ENCODE measurements around the gene PLCG2.
"Not testable (repeated sequence)": the region's sequence is repeated elsewhere in the genome, so short reads cannot be mapped to it uniquely, and the experiment has no call there.

The PLCG2 gene

DNA sequence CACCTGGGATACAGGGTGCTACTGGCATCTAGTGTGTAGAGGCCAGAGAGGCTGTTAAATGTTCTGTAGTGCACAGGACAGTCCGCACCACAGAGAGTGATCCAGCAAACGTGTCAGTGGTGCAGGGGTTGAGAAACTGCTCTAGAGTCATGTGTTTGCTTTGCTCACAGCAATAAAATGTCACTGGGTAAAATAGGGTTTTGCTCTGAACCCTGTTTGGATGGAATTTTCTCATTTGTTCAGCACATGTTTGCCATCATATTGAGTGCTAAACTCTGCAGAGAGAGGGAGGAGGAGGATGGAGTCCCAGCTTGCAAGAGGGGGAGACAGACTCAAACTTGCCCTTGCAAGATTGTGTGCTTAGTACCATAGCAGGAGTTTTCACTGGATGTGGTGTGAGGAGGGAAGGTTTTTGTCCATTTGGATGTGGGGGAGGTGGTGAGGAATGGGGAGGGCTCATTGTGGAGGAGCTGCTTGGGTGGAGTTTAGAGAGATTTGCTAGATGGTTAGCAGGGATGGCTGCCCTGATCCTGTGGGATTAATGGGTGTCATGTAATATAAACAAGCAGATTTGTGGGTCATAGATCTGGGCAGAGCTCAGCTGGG is 11.8 kb downstream of the PLCG2 start:
- peak in 1 of 4 experiments; percentile 27 for DNase-seq

GRCh38 chr16:81792828-81793227 is 13.7 kb downstream of the PLCG2 start:
- no peak for DNase-seq

GRCh38 chr16:81795193-81795592 is 16.1 kb downstream of the PLCG2 start:
- no peak for DNase-seq

GRCh38 chr16:81796035-81796434 is 16.9 kb downstream of the PLCG2 start:
- peak in 3 of 4 experiments; percentile 49 to 53 (median 50) for DNase-seq

DNA sequence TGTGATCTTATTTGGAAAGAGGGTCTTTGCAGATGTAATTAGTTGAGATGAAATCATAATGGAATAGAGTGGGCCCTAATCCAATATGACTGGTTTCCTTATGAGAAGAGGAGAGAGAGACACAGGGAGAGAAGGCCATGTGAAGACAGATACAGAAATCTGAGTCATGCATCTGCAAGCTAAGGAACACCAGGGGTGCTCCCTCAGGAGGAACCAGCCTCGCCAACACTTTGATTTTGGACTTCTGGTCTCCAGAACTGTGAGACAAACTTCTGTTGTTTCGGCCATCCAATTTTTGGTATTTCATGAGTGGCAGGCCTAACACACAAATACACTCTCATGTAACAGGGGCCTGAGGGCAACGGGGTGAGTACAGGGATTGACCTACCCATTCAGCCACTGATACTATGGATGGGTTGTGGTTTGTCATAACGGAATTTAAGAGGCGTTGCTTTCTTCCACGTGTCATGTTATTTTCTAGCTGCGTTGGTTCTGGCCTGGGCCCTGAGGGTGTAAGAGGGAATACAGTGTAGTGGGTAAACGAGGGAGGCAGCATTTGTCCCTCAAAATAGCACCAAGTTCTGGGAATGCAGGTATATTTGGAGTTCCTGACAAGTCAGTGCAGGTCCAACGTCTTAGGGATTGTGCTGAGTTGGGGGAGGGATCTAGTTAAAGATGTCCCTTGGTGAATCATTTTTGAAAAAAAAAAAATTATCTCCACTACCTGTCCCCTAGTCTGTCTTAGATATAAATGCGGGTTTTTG is 17.7 kb downstream of the PLCG2 start:
- DNase-seq, result peak in 3 of 4 experiments; percentile 22 to 38 (median 36)

- peak; percentile 71 to 85 (median 78) for DNase-seq
Measured at GRCh38 chr16:81797443-81797842, 18.4 kb downstream of the PLCG2 start.

- peak in 3 of 4 experiments; percentile 52 to 66 (median 62) for DNase-seq
Measured at GRCh38 chr16:81798311-81799137, 19.4 kb downstream of the PLCG2 start.

- DNase-seq, result no peak
Measured at GRCh38 chr16:81799138-81799504, 20.0 kb downstream of the PLCG2 start.

DNA sequence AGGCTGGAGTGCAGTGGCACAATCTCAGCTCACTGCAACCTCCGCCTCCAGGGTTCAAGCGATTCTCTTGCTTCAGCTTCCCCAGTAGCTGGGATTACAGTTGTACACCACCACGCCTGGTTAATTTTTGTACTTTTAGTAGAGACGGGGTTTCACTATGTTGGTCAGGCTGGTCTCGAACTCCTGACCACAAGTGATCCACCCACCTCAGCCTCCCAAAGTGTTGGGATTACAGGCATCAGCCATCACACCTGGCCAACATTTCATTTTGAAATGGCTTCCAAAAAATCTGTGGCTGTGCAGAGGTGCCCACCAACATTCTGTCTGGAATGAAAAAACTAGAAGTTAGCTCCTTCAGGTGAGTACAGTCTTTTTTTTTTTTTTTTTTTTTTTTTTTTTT is 22.6 kb downstream of the PLCG2 start:
- DNase-seq, result not testable (repeated sequence)

DNA sequence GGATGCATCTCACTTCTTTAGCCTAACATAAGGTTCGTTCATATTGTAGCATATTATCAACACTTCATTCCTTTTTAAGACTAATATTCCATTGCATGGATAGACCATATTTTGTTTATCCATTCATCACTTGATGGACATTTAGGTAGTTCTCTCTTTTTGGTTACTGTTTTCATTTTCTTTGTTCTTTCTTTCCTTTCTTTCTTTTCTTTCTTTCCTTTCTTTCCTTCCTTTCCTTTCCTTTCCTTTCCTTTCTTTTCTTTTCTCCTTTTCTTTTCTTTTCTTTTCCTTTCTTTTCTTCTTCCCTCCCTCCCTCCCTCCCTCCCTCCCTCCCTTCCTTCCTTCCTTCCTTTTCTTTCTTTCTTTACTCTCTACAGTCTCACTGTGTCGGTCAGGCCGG is 24.2 kb downstream of the PLCG2 start:
- no peak for DNase-seq

- peak; percentile 51 to 72 (median 58) for DNase-seq
Measured at GRCh38 chr16:81804134-81804610, 25.1 kb downstream of the PLCG2 start.

DNA sequence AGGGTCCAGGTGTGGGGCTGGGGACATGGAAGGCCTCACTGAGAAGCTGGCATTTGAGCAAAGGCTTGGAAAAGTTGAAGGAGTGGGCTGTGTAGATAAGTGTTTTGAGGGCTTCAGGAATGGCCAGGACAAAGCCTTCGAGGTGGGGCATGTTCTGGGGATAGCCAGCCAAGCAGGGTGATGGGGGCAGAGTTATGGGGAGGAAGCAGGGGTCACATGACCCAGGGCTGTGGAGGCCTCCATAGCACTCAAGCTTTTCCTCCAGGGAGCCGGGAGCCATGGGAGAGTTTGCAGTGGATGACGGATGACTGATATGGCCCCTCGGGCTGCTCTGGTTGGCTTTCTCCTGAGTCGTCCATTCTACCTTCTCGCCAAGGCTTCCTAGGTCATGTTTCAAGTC is 27.6 kb downstream of the PLCG2 start:
- no peak for DNase-seq

- DNase-seq, result no peak
Measured at GRCh38 chr16:81807767-81808358, 28.8 kb downstream of the PLCG2 start.

DNA sequence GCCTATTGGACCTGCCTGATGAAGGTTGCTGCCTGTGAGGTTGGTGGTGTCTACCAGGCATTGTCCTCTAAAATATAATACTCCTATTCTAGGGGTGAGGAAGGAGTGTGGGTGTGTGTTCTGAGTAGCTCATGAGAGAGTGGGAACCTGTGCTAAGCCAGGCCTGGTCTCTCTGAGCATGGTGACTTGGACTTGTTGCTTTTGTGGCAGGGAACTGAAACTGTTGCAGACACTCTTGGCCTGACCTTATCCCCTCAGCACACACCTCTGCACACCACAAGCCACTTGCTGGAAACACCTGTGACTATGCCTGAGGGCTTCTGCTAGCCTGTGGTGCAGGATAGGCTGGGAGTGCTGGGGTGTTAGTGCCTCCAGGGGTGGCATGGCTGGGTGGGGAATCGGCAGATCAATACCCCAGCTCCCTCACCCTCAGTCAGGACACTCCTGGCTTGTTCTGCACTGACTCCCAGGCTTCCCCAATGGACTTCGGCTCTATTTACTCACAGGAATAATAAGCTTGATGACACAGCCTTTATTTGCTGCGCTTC is 29.9 kb downstream of the PLCG2 start:
- peak in 3 of 4 experiments; percentile 59 to 63 (median 59) for DNase-seq

DNA sequence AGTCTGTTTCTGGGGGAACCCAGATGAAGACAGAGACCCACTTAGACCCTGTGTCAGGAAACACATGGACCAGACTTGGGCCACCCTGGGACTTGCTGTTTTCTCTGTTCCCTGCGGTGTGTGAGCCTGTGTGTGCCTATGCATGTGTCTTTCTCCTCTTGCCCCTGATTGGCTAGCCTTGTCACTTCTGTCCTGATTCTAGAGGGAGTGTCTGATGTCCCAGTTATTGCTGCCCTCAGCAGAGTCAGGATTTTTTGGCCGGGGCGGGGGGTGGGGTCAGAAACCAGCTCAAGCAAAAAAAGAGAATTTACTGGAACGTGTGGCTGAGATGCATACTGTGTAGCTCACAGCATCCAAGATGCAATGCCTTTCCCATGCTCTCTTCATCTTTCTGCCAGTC is 30.5 kb downstream of the PLCG2 start:
- no peak for DNase-seq

GRCh38 chr16:81810361-81810760 is 31.3 kb downstream of the PLCG2 start:
- no peak for DNase-seq

DNA sequence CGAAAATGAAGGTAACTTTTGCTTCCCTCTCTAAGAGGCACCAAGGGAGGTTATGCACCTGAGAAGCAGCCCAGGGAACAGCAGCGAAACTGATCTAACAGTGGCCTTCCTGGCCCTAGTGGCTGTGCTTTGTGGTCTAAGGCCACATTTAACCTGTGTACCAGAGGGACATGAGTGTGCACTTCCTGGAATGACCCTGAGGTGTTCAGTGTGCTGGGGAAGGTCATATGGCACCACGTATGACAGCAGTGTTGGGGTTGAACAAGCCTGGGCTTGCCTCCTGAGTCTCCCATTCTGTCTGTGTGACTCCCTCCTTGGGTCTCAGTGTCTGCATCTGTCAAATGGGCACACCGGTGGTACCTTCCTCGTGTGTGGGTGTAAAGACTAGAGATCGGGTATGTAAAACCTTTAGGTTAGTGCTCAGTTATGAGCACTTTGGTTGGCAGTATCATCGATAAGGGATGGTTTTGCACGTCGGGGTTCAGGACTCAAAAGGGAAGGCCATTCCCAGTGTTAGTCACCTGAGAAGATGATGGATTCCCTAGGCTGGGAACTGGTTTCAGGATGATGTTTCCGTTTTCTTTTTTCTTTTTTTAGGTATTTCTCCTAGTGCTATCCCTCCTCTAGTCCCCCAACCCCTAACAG is 31.9 kb downstream of the PLCG2 start:
- no peak for DNase-seq

DNA sequence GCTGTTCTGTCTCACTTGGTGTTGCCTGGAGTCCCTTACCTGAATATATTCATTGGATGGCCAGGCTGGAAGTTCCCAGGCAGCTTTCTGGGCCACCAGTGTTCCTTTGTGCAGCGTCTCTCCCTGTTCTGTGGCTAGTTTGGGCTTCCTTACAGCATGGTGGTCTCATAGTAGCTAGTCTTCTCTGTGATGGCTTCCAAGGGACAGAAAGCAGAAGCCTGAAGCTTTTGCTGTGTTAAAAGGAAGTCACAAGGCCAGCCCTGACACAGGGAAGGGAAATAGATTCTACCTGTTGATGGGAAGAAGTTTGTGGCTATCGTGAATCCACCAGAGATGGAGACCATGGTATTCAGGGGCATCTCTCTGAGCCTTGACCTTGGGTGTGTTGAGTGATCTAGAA is 34.6 kb downstream of the PLCG2 start:
- peak in 1 of 4 experiments; percentile 42 for DNase-seq

DNA sequence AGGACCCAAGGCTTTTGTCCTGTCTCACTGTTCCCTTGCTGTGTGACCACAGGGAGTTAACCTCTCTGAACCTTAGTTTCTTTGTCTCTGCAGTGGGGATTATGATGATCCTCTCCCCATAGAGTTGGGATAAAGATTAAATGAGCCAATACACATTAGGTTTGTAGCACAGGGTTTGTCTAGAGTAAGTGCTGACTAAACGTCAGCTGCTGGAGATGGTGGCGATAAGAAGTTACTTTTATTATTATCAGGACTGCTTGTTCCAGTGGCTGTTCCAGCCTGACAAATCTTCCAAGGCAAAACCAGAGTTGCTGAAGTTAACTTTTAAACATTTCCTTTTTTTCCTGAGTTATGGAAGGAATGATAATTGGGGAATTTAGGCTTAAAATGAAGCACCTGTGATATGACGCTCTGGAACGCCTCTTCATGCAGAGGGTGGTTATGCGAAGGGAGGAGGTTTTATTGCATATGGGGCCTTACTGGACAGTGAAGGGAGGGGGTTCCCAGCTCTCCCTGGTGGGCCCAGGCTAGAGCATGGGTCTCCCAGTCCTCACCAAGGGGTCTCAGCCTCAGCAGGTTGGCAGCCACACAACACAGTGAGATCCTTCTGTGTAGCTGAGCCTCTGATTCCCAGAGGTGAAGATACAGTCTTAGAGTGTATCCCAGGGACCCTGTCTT is 35.8 kb downstream of the PLCG2 start:
- no peak for DNase-seq

DNA sequence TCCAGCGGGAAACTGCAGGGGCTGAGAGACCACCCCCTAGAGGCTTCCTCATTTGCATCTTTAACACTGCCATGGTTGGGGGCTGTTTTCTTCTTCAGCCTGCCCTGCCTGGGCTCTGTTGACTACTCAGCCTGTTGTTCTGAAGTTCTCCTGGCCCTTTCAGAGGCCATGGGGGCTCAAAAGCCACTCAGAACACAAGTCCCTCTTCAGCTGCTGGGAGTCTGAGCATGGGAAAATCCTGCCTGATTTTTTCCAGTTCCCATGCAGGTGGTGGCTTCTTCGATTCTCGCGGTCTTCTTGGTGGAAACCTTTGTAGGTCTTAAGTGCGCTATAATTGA is 36.3 kb downstream of the PLCG2 start:
- no peak for DNase-seq

GRCh38 chr16:81816351-81816750 is 37.3 kb downstream of the PLCG2 start:
- no peak for DNase-seq

DNA sequence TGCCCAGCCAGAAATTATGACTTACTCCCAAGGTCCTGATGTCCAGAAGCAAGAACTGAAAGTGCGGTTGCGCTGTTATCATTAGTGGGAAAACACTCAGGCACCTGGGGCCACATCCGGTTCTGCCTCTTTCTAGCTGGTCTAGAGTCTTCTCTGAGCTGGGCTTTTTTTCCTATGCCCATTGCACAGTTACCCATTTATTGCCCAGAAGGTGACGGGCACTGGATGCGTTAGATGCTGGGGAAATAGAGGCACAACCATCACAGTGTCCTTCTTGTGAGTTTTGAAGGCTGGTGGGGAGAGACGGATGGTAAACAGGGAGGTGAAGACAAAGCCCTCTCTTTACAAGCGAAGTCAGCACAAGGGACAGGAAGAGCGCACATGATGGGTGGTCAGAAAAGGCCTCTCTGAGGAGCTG is 37.7 kb downstream of the PLCG2 start:
- no peak for DNase-seq
